HepG2 (cell line): Measurements from ENCODE around the gene TSPAN17. TPM values are rescaled to one million over a fixed set of nuclear protein-coding genes. Genes with fewer than 3 reads are reported as not detected.

Experiments
- ATAC-seq: fragments of 200-7000 bp; cut with Tn5 transposase; 3 replicates; pipeline ENCODE4 v1.9.1; 2020; ENCODE audit warnings: mild to moderate bottlenecking, moderate library complexity
- BruUV-seq: library from RNA; stranded (reverse); fragments of 400-500 nt; replicated peaks from 2 replicates; lab custom pipeline; 2021; lab: Mats Ljungman, UMichigan
- CTCF ChIA-PET: fragments of 300-600 bp; formaldehyde crosslinking; extraction: SDS; loops from one replicate; lab custom pipeline; 2021; ENCODE audit warnings: low total read pairs, inconsistent platforms, low intra/inter-chr PET ratio; lab: Yijun Ruan, JAX
- POLR2A ChIA-PET: fragments of 350-600 bp; sonication (Branson Sonifier 250); formaldehyde crosslinking; loops from one replicate; lab custom pipeline; 2020; ENCODE audit warnings: antibody characterized with exemption, inconsistent platforms; lab: Yijun Ruan, JAX
- DNase-seq: peaks from one replicate; pipeline ENCODE4 v3.0.0-alpha.2; 2015; ENCODE audit warnings: low spot score
- FAIRE-seq: peaks from 3 replicates; lab custom pipeline; 2011; peaks lifted over from hg19 to GRCh38; lab: Jason Lieb, UNC
- H2AFZ ChIP-seq: one replicate; pipeline ENCODE4 v1.6.1; 2011; ENCODE audit warnings: low read length, inconsistent platforms
- H3K27ac ChIP-seq: fragments of 300-600 bp; 3 replicates; pipeline ENCODE4 v1.8.0; 2011; ENCODE audit warnings: mixed run types, mild to moderate bottlenecking, mixed read lengths, low read length, inconsistent platforms; ENCODE audit not compliant: insufficient read depth; ENCODE audit errors: extremely low read length
- H3K27me3 ChIP-seq, 2 experiments: fragments of 200-600 bp in 1 of 2; 2 replicates in 1 of 2; 3 replicates in 1 of 2; pipeline versions ENCODE4 v1.6.0 to v1.8.0; 2011; ENCODE audit warnings: low read length in 2 of 2, mild to moderate bottlenecking in 2 of 2, moderate library complexity in 2 of 2, inconsistent platforms in 1 of 2; ENCODE audit not compliant: insufficient read depth in 2 of 2, control insufficient read depth in 1 of 2
- H3K36me3 ChIP-seq, 2 experiments: fragments of 200-600 bp in 1 of 2; replicated peaks in 1 of 2; 2 replicates in 1 of 2; 3 replicates in 1 of 2; pipeline versions ENCODE4 v1.5.1 to v1.8.0; 2011; ENCODE audit warnings: low read length in 2 of 2, inconsistent platforms in 1 of 2; ENCODE audit not compliant: insufficient read depth in 2 of 2, control insufficient read depth in 1 of 2
- H3K4me1 ChIP-seq: 2 replicates; pipeline ENCODE4 v1.5.1; 2012; ENCODE audit warnings: low read length, inconsistent platforms; ENCODE audit not compliant: insufficient read depth
- H3K4me2 ChIP-seq: 2 replicates; pipeline ENCODE4 v1.6.0; 2011; ENCODE audit warnings: low read depth, low read length, inconsistent platforms
- H3K4me3 ChIP-seq, 3 experiments: fragments of 200-600 bp in 1 of 3; sonication (generic), shearing (Covaris generic) in 1 of 3; replicated peaks in 1 of 3; 2 replicates each; pipeline ENCODE4 v1.5.1; 2011 to 2016; ENCODE audit warnings: low read length in 3 of 3, inconsistent platforms in 2 of 3, low read depth in 2 of 3, mild to moderate bottlenecking in 2 of 3, control low read depth in 1 of 3, mixed read lengths in 1 of 3; ENCODE audit not compliant: insufficient read depth in 1 of 3
- H3K79me2 ChIP-seq: one replicate; pipeline ENCODE4 v1.6.1; 2011; ENCODE audit warnings: low read length, inconsistent platforms; ENCODE audit not compliant: insufficient read depth
- H3K9ac ChIP-seq: 2 replicates; pipeline ENCODE4 v1.6.0; 2011; ENCODE audit warnings: mild to moderate bottlenecking, low read depth, low read length, inconsistent platforms; ENCODE audit not compliant: insufficient read depth
- H3K9me3 ChIP-seq: 2 replicates; pipeline ENCODE4 v1.5.1; 2012; ENCODE audit warnings: mild to moderate bottlenecking, low read length
- H4K20me1 ChIP-seq: 2 replicates; pipeline ENCODE4 v1.6.0; 2011; ENCODE audit warnings: inconsistent platforms, mild to moderate bottlenecking, low read length, moderate library complexity; ENCODE audit not compliant: insufficient read depth
- CREB1 ChIP-seq, 2 experiments: fragments of 450-650 bp in 1 of 2; IDR thresholded peaks; 2 replicates each; pipeline ENCODE4 v1.6.1; 2016 to 2017; ENCODE audit warnings: control low read depth in 1 of 2, mild to moderate bottlenecking in 1 of 2, missing compliant biosample characterization in 1 of 2, missing genetic modification characterization in 1 of 2
- NBN ChIP-seq: fragments of 450-650 bp; conservative IDR thresholded peaks from 2 replicates; pipeline ENCODE4 v1.6.1; 2017
- PHF20 ChIP-seq: sonication (generic); formaldehyde crosslinking; IDR thresholded peaks from 2 replicates; pipeline ENCODE4 v1.5.0; 2020; ENCODE audit warnings: mild to moderate bottlenecking, missing genetic modification reagents
- SIN3B ChIP-seq: fragments of 150-350 bp; IDR thresholded peaks from 2 replicates; pipeline ENCODE4 v1.6.1; 2014; ENCODE audit warnings: low read length
- ZNF337 ChIP-seq: sonication (generic); formaldehyde crosslinking; IDR thresholded peaks from 2 replicates; pipeline ENCODE4 v1.5.1; 2020; ENCODE audit warnings: missing genetic modification reagents, low read depth, mild to moderate bottlenecking, borderline replicate concordance
- ZNF549 ChIP-seq: sonication (generic); formaldehyde crosslinking; IDR thresholded peaks from 2 replicates; pipeline ENCODE4 v1.5.0; 2020; ENCODE audit warnings: missing genetic modification reagents
- whole genome bisulfite sequencing: methylation state at CpG from one replicate; pipeline ENCODE4 v1.1.6; 2017; ENCODE audit warnings: low lambda C conversion rate; 5-methylcytosine and 5-hydroxymethylcytosine counted together
- in situ Hi-C: cut with HindIII; loops from 2 replicates; pipeline ENCODE4 v1.10.0; 2017; ENCODE audit warnings: low pct_unique_long_range_greater_than_20kb; ENCODE audit not compliant: extremely low pct_ligation_motif_present
- intact Hi-C: fragments of 100-400 bp; cut with micrococcal nuclease; formaldehyde crosslinking; loops from one replicate; pipeline ENCODE4 v1.10.0; 2022; ENCODE audit not compliant: unreplicated experiment
- polyA plus RNA-seq, 8 experiments: library from polyadenylated mRNA; depleted of rRNA in 3 of 8; stranded (reverse) in 7 of 8; unstranded in 1 of 8; fragments of >200 nt; fragmentation: Illumina TruSeq in 4 of 8; extraction: Trizol in 4 of 8; gene quantifications; 2 replicates each; pipeline versions ENCODE4 v1.2.1 to v1.2.3, GENCODE V29; 2011 to 2016; ENCODE audit warnings: low read depth in 4 of 8, missing spikeins in 1 of 8, mixed read lengths in 1 of 8; ENCODE audit not compliant: insufficient read depth in 1 of 8
- total RNA-seq, 5 experiments: library from RNA; depleted of rRNA; stranded (reverse); fragments of >200 nt; fragmentation: Illumina TruSeq; extraction: Trizol; gene quantifications; 2 replicates each; pipeline ENCODE4 v1.2.3, GENCODE V29; 2016; ENCODE audit warnings: low read depth in 1 of 5
- TF ChIP-seq, protein P1 (sequence below): IDR thresholded peaks from 2 replicates; pipeline ENCODE4 v1.6.1; 2016; ENCODE audit warnings: mild to moderate bottlenecking, missing biosample characterization, missing genetic modification reagents
- TF ChIP-seq, protein P2 (sequence below): sonication (generic); formaldehyde crosslinking; IDR thresholded peaks from 2 replicates; pipeline ENCODE4 v1.4.0; 2020; ENCODE audit warnings: missing genetic modification reagents

TSPAN17 gene
- total and polyA plus RNA-seq, 2 of the 13 experiments (the other 11 are each of a cell fraction or from before 2014, with no cell fraction given), result 11.5 to 15.0 TPM

DNA sequence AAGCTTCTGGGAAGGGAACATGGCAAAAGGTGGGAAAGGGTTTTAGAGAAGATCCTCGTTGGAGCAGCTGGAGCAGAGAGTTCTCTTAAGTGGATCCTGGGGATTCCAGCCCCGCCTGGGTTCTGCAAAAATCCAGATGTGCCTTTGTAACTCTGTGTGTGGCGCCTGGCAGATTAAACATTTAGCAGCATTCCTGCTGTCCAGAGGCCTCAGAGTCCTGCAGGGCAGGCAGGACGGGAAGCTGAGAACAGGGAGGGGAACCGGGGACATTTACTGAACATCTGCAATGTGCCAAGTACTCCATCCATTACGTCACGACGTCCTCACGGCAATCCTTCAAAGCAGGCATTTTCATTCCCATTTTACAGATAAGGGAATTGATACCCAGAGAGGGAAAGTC, 10.9 kb upstream of the TSPAN17 start:
- Histone ChIP-seq H3K4me3 (no peak overlapping the region), H3K9me3 (no peaks in the 10 kb centered on the region), H4K20me1 (no peaks in the 10 kb centered on the region), H3K4me1 (no peaks in the 10 kb centered on the region), H3K27me3 (peaks cover 6 to 64% of the 10 kb centered on the region in 2 experiments), H2AFZ (no peak overlapping the region), H3K4me2 (no peak overlapping the region), H3K9ac (no peak overlapping the region), H3K79me2 (no peaks in the 10 kb centered on the region), H3K27ac (no peak overlapping the region), H3K36me3 (no peaks in the 10 kb centered on the region)
- FAIRE-seq (no peak), DNase-seq (no peak), ATAC-seq (no peak)
- intact Hi-C loops, result no loop called here
- CTCF ChIA-PET, result no interaction called here
- no TSS peak for BruUV-seq
- POLR2A ChIA-PET, result interaction anchor here (1.8 kb wide), 1 partner anchor 11 kb away, joined by 5 read pairs; the partner anchor contains the start of gene TSPAN17
- in situ Hi-C loops, result no loop called here
- 3% methylated on average over 8 of the region's 9 CpGs for WGBS
- TF ChIP-seq NBN (no peak), SIN3B (no peak), ZNF549 (CRISPR knock-in tag) (no peak), ZNF337 (no peak), CREB1 (IDR thresholded peaks at IDR 0.05) (peak; percentile 72), CREB1 (CRISPR knock-in tag; IDR thresholded peaks at IDR 0.05) (no peak), PHF20 (CRISPR knock-in tag) (no peak)
- TF ChIP-seq, protein P1, sequence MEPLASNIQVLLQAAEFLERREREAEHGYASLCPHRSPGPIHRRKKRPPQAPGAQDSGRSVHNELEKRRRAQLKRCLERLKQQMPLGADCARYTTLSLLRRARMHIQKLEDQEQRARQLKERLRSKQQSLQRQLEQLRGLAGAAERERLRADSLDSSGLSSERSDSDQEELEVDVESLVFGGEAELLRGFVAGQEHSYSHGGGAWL (CRISPR knock-in tag), result no peak
- TF ChIP-seq, protein P2, sequence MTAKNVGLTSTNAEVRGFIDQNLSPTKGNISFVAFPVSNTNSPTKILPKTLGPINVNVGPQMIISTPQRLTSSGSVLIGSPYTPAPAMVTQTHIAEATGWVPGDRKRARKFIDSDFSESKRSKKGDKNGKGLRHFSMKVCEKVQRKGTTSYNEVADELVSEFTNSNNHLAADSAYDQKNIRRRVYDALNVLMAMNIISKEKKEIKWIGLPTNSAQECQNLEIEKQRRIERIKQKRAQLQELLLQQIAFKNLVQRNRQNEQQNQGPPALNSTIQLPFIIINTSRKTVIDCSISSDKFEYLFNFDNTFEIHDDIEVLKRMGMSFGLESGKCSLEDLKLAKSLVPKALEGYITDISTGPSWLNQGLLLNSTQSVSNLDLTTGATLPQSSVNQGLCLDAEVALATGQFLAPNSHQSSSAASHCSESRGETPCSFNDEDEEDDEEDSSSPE (CRISPR knock-in tag), result no peak
